K562 (cell line): ENCODE measurements around the gene OGDH. TPM values are rescaled to one million over a fixed set of nuclear protein-coding genes. Genes with fewer than 3 reads are reported as not detected.

ENCODE experiments used
- ATAC-seq: fragments of 200-7000 bp; cut with Tn5 transposase; 3 replicates; pipeline ENCODE4 v1.9.1; 2020; ENCODE audit warnings: moderate library complexity
- BruUV-seq: library from RNA; stranded (reverse); fragments of 400-500 nt; replicated peaks from 2 replicates; lab custom pipeline; 2021; lab: Mats Ljungman, UMichigan
- CTCF ChIA-PET: fragments of 300-600 bp; formaldehyde crosslinking; extraction: SDS; loops from one replicate; lab custom pipeline; 2021; ENCODE audit warnings: low intra/inter-chr PET ratio; lab: Yijun Ruan, JAX
- POLR2A ChIA-PET: fragments of 300-600, 350-650 bp; sonication (Branson Sonifier 250); formaldehyde crosslinking; extraction: SDS; loops from one replicate; lab custom pipeline; 2021; ENCODE audit warnings: antibody characterized with exemption, inconsistent platforms; lab: Yijun Ruan, JAX
- DNase-seq, 4 experiments: peaks; one replicate each; pipeline versions ENCODE4 v3.0.0 to v3.0.0-alpha.2; 2011 to 2018; ENCODE audit warnings: low spot score in 3 of 4, mixed read lengths in 3 of 4; ENCODE audit errors: extremely low read depth in 1 of 4
- FAIRE-seq: peaks from 2 replicates; lab custom pipeline; 2011; peaks lifted over from hg19 to GRCh38; lab: Jason Lieb, UNC
- H2AFZ ChIP-seq: 2 replicates; pipeline ENCODE4 v1.6.0; 2011; ENCODE audit warnings: low read depth, low read length, control low read depth, inconsistent platforms
- H3K27ac ChIP-seq: fragments of 200-600 bp; 3 replicates; pipeline ENCODE4 v1.8.0; 2011; ENCODE audit warnings: low read depth, mild to moderate bottlenecking, control low read depth, inconsistent platforms, low read length, moderate library complexity, mixed read lengths; ENCODE audit errors: extremely low read depth
- H3K27me3 ChIP-seq, 2 experiments: fragments of 300-600 bp in 1 of 2; 2 replicates in 1 of 2; 3 replicates in 1 of 2; pipeline versions ENCODE4 v1.6.0 to v1.8.0; 2011; ENCODE audit warnings: inconsistent platforms in 2 of 2, low read length in 2 of 2, mild to moderate bottlenecking in 1 of 2, mixed read lengths in 1 of 2, moderate library complexity in 1 of 2; ENCODE audit not compliant: control insufficient read depth in 2 of 2, insufficient read depth in 2 of 2
- H3K36me3 ChIP-seq: fragments of 300-600 bp; 3 replicates; pipeline ENCODE4 v1.8.0; 2011; ENCODE audit warnings: mild to moderate bottlenecking, low read length, inconsistent platforms; ENCODE audit not compliant: control insufficient read depth, insufficient read depth
- H3K4me1 ChIP-seq, 2 experiments: fragments of 200-600 bp in 1 of 2; replicated peaks in 1 of 2; 2 replicates in 1 of 2; 3 replicates in 1 of 2; pipeline versions ENCODE4 v1.5.1 to v1.8.0; 2011; ENCODE audit warnings: inconsistent platforms in 2 of 2, low read length in 2 of 2, mild to moderate bottlenecking in 1 of 2, mixed read lengths in 1 of 2, moderate library complexity in 1 of 2; ENCODE audit not compliant: control insufficient read depth in 2 of 2, insufficient read depth in 2 of 2
- H3K4me2 ChIP-seq: 2 replicates; pipeline ENCODE4 v1.6.1; 2011; ENCODE audit warnings: low read length, control low read depth, inconsistent platforms, mixed read lengths; ENCODE audit not compliant: insufficient read depth
- H3K4me3 ChIP-seq: fragments of 200-600 bp; sonication (generic), shearing (Covaris generic); 2 replicates; pipeline ENCODE4 v1.5.1; 2016; ENCODE audit warnings: control low read depth, inconsistent platforms
- H3K79me2 ChIP-seq: fragments of 200-600 bp; 3 replicates; pipeline ENCODE4 v1.8.0; 2011; ENCODE audit warnings: low read length, inconsistent platforms; ENCODE audit not compliant: control insufficient read depth, insufficient read depth
- H3K9ac ChIP-seq, 2 experiments: 2 replicates each; pipeline versions ENCODE4 v1.6.0 to v1.6.1; 2011; ENCODE audit warnings: low read depth in 2 of 2, low read length in 2 of 2, control low read depth in 1 of 2, inconsistent platforms in 1 of 2, mild to moderate bottlenecking in 1 of 2, mixed read lengths in 1 of 2; ENCODE audit not compliant: insufficient read depth in 1 of 2
- H3K9me1 ChIP-seq: one replicate; pipeline ENCODE4 v1.6.0; 2011; ENCODE audit warnings: inconsistent platforms, mild to moderate bottlenecking, low read length, moderate library complexity; ENCODE audit not compliant: control insufficient read depth, insufficient read depth
- H3K9me3 ChIP-seq: replicated peaks from 2 replicates; pipeline ENCODE4 v1.5.1; 2011; ENCODE audit warnings: low read depth, low read length, inconsistent platforms; ENCODE audit not compliant: control insufficient read depth, insufficient read depth
- H4K20me1 ChIP-seq: replicated peaks from 2 replicates; pipeline ENCODE4 v1.6.1; 2011; ENCODE audit warnings: low read length, inconsistent platforms, mixed read lengths; ENCODE audit not compliant: control insufficient read depth, insufficient read depth
- BRF2 ChIP-seq: IDR thresholded peaks from 3 replicates; pipeline ENCODE4 v1.6.1; 2011; ENCODE audit warnings: borderline replicate concordance, mild to moderate bottlenecking; ENCODE audit not compliant: insufficient read length, insufficient read depth
- CREBBP ChIP-seq: IDR thresholded peaks from one replicate; pipeline ENCODE4 v1.6.1; 2012; ENCODE audit warnings: low read depth, mild to moderate bottlenecking, control low read depth, inconsistent platforms, low read length
- EP400 ChIP-seq: fragments of 450-650 bp; IDR thresholded peaks from 2 replicates; pipeline ENCODE4 v1.6.1; 2017; ENCODE audit warnings: antibody characterized with exemption, mild to moderate bottlenecking, moderate library complexity
- NR3C1 ChIP-seq: sonication (generic); formaldehyde crosslinking; IDR thresholded peaks from 2 replicates; pipeline ENCODE4 v1.8.1; 2022; ENCODE audit warnings: missing genetic modification reagents
- PURB ChIP-seq: sonication (generic); formaldehyde crosslinking; IDR thresholded peaks from 2 replicates; pipeline ENCODE4 v1.9.0; 2021; ENCODE audit warnings: low read depth, mild to moderate bottlenecking, missing genetic modification reagents
- RFX1 ChIP-seq: fragments of 450-650 bp; IDR thresholded peaks from 2 replicates; pipeline ENCODE4 v1.6.1; 2016; ENCODE audit warnings: mild to moderate bottlenecking, moderate library complexity
- SRSF1 ChIP-seq: fragments of 200-400 bp; formaldehyde crosslinking; IDR thresholded peaks from 2 replicates; pipeline ENCODE4 v1.6.1; 2017; ENCODE audit warnings: mild to moderate bottlenecking, low read depth, low read length, moderate library complexity
- ZBTB5 ChIP-seq: fragments of 450-650 bp; IDR thresholded peaks from 2 replicates; pipeline ENCODE4 v1.6.1; 2017; ENCODE audit warnings: antibody characterized with exemption
- ZNF143 ChIP-seq: sonication (generic); formaldehyde crosslinking; IDR thresholded peaks from 2 replicates; pipeline ENCODE4 v1.9.0; 2022; ENCODE audit warnings: mild to moderate bottlenecking, missing genetic modification reagents
- ZNF707 ChIP-seq: fragments of 250-450 bp; sonication (Bioruptor Pico); conservative IDR thresholded peaks from 2 replicates; pipeline ENCODE4 v1.8.0; 2022; ENCODE audit warnings: inconsistent platforms, mild to moderate bottlenecking, moderate library complexity
- WGBS: fragments of 100-300 bp; shearing (Covaris generic); methylation state at CpG from one replicate; pipeline ENCODE4 v1.1.6; 2016; ENCODE audit warnings: low coverage, mixed read lengths; ENCODE audit not compliant: insufficient coverage; ENCODE audit errors: missing lambda C conversion rate; 5-methylcytosine and 5-hydroxymethylcytosine counted together
- in situ Hi-C: fragments of 300-500 bp; cut with MboI; formaldehyde crosslinking; loops from 4 replicates; pipeline ENCODE4 v1.15.0; 2018; ENCODE audit warnings: inconsistent platforms, mixed read lengths
- intact Hi-C: fragments of 100-400 bp; cut with micrococcal nuclease; formaldehyde crosslinking; loops from 2 replicates; pipeline ENCODE4 v1.14.2; 2022
- polyA plus RNA-seq, 8 experiments: library from polyadenylated mRNA; depleted of rRNA in 4 of 8; stranded (reverse) in 5 of 8; unstranded in 3 of 8; fragments of >200 nt; fragmentation: Nextera tagmentation in 2 of 8; fragmentation: Illumina TruSeq in 1 of 8; extraction: Ambion mirVana in 2 of 8; extraction: Trizol in 1 of 8; gene quantifications; 2 replicates each; pipeline versions ENCODE4 v1.2.1 to v1.2.3, GENCODE V29; 2011 to 2014; ENCODE audit warnings: inconsistent platforms in 1 of 8, missing spikeins in 1 of 8
- total RNA-seq, 7 experiments: library from RNA; depleted of rRNA in 6 of 7; stranded (reverse); fragments of >200 nt in 6 of 7; fragmentation: Illumina TruSeq in 2 of 7; extraction: Trizol in 2 of 7; gene quantifications; 2 replicates each; pipeline versions ENCODE4 v1.2.1 to v1.2.3, GENCODE V29; 2011 to 2021; ENCODE audit warnings: low replicate concordance in 1 of 7

OGDH gene
- total and polyA plus RNA-seq, 9 of the 15 experiments (the other 6 are each of a cell fraction or from before 2014, with no cell fraction given), result 3.1 to 80.3 (median 23.5) TPM

- Histone ChIP-seq H2AFZ (no peak overlapping the region), H3K9me3 (no peaks in the 10 kb centered on the region), H3K9ac (no peak overlapping the region), H3K4me3 (no peak overlapping the region), H3K4me2 (no peak overlapping the region), H3K27me3 (no peaks in the 10 kb centered on the region), H4K20me1 (no peaks in the 10 kb centered on the region; the same call in 1 of the 2 replicates), H3K36me3 (peaks cover 51% of the 10 kb centered on the region), H3K9me1 (no peaks in the 10 kb centered on the region), H3K27ac (no peak overlapping the region), H3K4me1 (peaks cover 0 to 3% of the 10 kb centered on the region in 2 experiments; a peak in 3 of 5 replicates), H3K79me2 (peaks cover 47% of the 10 kb centered on the region)
- ATAC-seq (no peak), FAIRE-seq (peak; percentile 32), DNase-seq (no peak)
- in situ Hi-C loops, result no loop called here
- POLR2A ChIA-PET, result interaction anchor here (0.6 to 2.4 kb wide), 3 partner anchors 10 to 364 kb away, joined by 3 to 15 read pairs (median 3); no protein-coding TSS in a partner anchor
- intact Hi-C loops, result no loop called here
- 43% methylated on average over 5 of the region's 6 CpGs for WGBS
- no TSS peak for BruUV-seq
- CTCF ChIA-PET, result no interaction called here
- TF ChIP-seq RFX1 (peak; percentile 83), NR3C1 (CRISPR knock-in tag) (no peak)
- TF ChIP-seq, all 486 proteins: peak for 1
Measured at GRCh38 chr7:44625526-44626471, 19.4 kb downstream of the OGDH start.

- H4K20me1 ChIP-seq, result no peaks in the 10 kb centered on the region; the same call in 1 of the 2 replicates
- H3K9ac ChIP-seq, result no peak overlapping the region
- no peak overlapping the region for H2AFZ ChIP-seq
- H3K27me3 ChIP-seq, result no peaks in the 10 kb centered on the region
- intact Hi-C loops, result no loop called here
- no peak overlapping the region for H3K4me2 ChIP-seq
- H3K4me3 ChIP-seq, result no peak overlapping the region
- H3K9me3 ChIP-seq, result no peaks in the 10 kb centered on the region
- peaks cover 0 to 3% of the 10 kb centered on the region in 2 experiments; a peak in 2 of 5 replicates for H3K4me1 ChIP-seq
- BruUV-seq, result no TSS peak
- peaks cover 40% of the 10 kb centered on the region for H3K79me2 ChIP-seq
- no peak overlapping the region for H3K27ac ChIP-seq
- 64% methylated on average over 4 of the region's 4 CpGs for WGBS
- ATAC-seq, result no peak
- in situ Hi-C loops, result no loop called here
- no peaks in the 10 kb centered on the region for H3K9me1 ChIP-seq
- ChIA-PET CTCF (no interaction called here), POLR2A (interaction anchor here (2.4 kb wide), 1 partner anchor 9 kb away, joined by 15 read pairs; no protein-coding TSS in a partner anchor)
- H3K36me3 ChIP-seq, result peaks cover 59% of the 10 kb centered on the region
- peak in 1 of 4 experiments; percentile 27 for DNase-seq
- no peak for FAIRE-seq
- TF ChIP-seq ZNF143 (CRISPR knock-in tag) (no peak), ZNF707 (CRISPR knock-in tag) (no peak), SRSF1 (no peak), EP400 (no peak), ZBTB5 (no peak), CREBBP (no peak), PURB (no peak), BRF2 (no peak)
Measured at GRCh38 chr7:44626620-44627019, 20.2 kb downstream of the OGDH start.
